Measurements from ENCODE around the gene GRIN3A.

GRCh38 chr9:101702257-101702656 is 36.2 kb downstream of the GRIN3A start:
- TF ChIP-seq, protein P1, sequence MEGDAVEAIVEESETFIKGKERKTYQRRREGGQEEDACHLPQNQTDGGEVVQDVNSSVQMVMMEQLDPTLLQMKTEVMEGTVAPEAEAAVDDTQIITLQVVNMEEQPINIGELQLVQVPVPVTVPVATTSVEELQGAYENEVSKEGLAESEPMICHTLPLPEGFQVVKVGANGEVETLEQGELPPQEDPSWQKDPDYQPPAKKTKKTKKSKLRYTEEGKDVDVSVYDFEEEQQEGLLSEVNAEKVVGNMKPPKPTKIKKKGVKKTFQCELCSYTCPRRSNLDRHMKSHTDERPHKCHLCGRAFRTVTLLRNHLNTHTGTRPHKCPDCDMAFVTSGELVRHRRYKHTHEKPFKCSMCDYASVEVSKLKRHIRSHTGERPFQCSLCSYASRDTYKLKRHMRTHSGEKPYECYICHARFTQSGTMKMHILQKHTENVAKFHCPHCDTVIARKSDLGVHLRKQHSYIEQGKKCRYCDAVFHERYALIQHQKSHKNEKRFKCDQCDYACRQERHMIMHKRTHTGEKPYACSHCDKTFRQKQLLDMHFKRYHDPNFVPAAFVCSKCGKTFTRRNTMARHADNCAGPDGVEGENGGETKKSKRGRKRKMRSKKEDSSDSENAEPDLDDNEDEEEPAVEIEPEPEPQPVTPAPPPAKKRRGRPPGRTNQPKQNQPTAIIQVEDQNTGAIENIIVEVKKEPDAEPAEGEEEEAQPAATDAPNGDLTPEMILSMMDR (IDR thresholded peaks at IDR 0.05) = no peak
- no peak for TF ChIP-seq POLR2AphosphoS5 (IDR thresholded peaks at IDR 0.05)
